GM18861 (cell line): ENCODE measurements around the gene TOP3A.
A peak's percentile ranks its signal among the peaks of the same experiment; 100 is the strongest.

Experiments
- ATAC-seq: cut with Tn5 transposase; IDR thresholded peaks from one replicate; pipeline ENCODE4 v1.9.1; 2021; ENCODE audit not compliant: unreplicated experiment

Gene TOP3A

DNA sequence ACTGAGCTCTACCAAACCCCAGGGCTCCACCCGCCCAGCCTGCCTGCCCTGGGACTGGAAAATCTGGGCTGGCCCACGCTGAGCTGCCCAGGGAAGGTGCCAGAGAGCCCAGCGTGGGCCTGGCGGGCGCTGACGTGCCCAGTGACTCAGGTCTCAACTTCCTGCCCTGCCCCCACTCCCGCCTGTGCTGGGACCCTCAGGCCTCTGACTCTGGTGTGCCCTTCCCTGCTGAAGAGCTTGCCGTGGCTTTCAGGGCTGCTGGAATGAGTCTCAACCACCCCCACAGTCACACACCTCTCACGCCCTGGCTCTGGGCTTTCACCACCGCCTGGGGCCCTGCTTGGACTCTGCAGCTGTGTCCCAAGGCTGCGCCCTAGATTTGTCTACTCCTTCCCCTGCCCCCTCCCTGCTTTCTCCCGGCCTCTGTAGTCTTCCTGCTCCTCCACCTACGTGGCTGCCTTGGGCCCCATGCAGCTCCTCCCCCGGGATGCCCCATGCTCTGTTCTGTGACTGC lies 79.0 kb downstream of the TOP3A start:
- ATAC-seq, result no peak

DNA sequence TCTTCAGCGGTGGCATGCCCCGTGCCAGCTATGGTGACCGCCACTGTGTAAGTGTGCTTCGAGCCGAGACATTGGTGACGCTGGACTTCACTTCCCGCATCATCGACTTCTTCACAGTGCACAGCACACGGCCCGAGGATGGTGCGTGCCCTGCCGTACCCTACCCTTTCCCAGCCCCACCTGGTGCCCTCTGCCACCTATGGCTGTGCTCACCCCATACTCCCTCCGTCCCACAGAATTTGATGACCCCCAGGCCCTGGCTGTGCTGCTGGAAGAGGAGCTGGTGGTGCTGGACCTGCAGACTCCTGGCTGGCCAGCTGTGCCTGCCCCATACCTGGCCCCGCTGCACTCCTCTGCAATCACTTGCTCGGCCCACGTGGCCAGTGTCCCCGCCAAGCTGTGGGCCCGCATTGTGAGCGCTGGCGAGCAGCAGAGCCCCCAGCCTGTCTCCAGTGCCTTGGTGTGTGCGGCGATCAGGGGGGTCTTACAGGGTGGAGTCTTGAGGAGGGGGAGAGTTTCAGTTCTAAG lies 79.9 kb downstream of the TOP3A start:
- ATAC-seq, result no peak

DNA sequence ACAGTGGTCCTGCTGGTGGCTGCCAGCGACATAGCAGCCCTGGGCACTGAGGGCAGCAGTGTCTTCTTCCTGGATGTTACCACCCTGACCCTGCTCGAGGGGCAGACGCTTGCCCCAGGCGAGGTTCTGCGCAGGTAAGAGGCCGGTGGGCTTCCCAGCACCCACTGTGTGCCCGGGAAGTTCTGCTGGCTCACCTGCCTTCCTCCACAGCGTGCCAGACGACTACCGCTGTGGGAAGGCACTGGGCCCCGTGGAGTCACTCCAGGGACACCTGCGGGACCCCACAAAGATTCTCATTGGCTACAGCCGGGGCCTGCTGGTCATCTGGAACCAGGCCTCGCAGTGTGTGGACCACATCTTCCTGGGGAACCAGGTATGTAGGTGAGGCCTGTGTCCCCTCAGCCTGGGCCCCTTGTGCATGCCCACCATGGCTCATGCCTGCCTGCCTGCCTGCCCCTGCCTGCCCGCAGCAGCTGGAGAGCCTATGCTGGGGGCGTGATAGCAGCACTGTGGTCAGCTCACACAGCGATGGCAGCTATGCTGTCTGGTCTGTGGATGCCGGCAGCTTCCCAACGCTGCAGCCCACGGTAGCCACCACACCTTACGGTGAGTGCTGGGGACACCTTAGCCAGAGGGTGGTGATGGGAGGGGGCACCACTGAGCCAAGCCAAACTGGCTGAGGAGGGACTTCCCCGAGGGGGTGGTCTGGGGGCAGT lies 80.8 kb downstream of the TOP3A start:
- ATAC-seq, result no peak

DNA sequence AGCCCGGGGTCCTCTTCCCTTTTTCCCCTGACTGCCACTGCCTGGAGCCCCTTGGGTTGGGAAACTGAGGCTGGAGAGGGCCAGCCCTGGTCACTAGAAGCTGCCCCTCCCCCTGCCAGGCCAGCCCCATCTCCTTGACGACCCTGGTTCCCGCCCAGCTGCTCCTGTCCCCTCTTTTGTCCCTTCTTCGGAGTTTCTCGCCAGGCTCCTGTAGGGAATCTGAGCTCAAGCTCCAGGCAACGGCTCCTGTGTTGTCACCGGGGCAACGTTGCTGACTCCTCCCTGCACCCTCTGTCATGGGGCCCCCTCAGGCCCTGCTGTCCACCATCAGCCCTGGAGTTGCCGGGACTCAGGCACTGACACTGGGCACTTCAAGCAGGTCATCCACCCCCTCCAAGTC lies 83.6 kb downstream of the TOP3A start:
- ATAC-seq, result no peak

DNA sequence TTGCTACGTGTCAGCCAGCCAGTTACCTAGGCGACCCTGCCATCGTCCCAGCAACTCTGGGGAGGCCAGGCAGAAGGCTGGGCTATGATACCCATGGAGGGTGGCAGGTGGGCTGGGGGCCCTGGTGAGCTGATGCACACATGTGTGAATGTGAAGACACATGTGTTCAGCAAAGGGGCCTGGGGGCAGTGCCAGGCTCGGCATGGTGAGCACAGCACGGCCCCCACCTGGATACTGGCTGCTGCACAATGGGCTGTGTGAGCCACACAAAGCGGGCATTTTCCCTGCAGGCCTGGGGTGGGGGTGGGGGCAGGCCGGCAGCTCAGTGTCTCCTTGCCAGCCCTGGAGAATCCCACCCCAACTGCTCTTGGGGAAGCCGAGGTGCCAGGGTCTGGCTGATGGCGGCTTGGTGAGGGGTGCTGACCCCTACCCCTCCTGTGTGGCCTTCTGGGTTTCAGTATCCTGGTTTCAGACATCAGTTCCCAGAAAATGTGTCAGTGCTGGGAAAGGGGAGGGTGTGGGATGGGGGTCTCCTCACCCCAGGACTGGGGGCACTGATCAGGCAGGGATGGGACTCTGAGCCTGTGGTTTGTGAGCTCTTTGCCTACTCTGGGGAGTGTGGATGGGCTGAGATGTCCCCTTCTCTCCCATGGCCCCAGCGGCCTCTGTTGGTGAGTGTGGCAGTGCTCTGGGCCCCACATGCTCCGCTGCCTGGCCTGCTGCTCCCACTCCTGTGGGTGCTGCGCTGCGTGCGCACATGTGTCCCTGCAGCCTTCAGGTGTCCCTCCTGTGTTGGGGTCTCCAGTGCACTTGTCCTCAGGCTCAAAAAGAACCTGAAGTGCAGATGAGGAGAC lies 84.3 kb downstream of the TOP3A start:
- no peak for ATAC-seq

DNA sequence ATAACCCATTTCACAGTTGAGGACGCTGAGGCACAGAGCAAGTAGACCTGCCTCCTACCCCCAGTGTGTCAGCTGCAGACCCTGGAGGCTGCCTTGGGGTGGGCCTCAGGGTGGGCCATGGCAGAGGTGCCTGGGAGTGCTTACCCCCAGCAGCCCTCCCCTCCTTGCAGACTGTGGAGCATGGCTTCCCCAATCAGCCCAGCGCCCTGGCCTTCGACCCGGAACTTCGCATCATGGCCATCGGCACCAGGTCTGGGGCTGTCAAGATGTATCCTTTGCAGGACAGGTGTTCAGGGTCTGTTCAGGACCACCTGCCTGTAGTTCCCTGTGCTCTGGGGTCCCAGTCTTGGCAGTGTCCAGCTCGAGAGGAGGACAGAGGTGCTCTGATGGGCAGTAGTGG lies 85.0 kb downstream of the TOP3A start:
- no peak for ATAC-seq

DNA sequence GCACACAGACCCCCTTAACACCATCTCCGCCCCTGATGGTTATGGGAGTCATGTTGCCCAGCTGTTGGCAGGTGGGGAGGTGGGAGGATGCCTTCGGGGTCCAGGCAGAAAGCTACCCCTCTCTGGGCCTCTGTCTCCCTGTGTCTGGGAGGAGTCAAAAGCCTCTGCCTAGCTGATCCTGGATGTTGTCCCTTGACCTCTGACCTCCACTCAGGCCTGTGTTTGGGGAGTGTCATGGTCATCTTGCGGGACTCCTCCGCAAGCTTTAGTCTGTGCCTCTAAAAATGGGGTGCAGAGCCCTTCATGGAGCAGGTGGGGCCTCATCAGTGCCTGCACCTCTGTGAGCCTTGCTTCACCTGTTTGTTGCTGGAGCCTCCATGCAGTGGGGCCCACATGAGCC lies 85.5 kb downstream of the TOP3A start:
- ATAC-seq, result no peak

DNA sequence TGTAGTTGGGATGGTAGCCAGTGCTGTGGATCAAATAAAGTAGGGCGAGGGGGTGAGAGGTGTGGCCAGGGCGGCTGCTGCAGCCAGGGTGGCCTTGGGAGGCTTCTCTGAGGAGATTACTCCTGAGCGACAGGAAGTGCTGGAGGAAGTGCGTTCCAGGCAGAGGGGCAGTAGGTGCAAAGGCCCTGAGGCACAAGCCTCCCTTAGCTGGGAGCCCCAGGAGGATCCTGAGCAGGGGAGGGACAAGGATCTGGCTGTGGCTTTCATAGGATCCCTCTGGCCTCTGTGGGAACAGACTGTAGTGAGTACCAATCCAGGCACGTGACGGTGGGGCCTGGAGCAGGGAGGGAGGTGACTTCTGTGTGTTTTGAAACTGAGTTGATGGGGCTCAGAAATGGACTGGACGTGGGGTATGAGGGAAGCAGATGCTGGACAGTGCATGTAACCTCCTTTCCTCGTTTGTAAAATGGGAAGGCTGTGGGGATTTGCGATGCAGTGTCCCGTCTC lies 86.6 kb downstream of the TOP3A start:
- ATAC-seq, result no peak

DNA sequence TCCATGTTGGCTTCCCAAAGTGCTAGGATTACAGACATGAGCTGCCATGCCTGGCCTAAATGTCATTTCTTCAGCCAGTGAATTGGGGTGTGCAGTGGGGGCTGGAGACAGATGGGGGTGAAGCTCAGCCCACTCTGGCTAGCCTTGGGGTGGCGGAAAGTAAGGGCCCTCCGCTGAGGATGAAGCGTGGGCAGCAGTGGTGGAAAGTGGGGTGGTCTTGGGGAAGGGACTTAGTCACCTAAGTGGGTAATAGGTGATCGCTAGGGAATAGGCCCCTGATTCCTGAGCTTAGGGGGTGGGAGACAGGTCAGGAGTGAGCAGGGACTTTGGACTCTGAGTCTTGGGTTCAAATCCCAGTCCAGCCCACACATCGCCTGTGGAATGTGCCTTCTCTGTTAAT lies 87.2 kb downstream of the TOP3A start:
- no peak for ATAC-seq

DNA sequence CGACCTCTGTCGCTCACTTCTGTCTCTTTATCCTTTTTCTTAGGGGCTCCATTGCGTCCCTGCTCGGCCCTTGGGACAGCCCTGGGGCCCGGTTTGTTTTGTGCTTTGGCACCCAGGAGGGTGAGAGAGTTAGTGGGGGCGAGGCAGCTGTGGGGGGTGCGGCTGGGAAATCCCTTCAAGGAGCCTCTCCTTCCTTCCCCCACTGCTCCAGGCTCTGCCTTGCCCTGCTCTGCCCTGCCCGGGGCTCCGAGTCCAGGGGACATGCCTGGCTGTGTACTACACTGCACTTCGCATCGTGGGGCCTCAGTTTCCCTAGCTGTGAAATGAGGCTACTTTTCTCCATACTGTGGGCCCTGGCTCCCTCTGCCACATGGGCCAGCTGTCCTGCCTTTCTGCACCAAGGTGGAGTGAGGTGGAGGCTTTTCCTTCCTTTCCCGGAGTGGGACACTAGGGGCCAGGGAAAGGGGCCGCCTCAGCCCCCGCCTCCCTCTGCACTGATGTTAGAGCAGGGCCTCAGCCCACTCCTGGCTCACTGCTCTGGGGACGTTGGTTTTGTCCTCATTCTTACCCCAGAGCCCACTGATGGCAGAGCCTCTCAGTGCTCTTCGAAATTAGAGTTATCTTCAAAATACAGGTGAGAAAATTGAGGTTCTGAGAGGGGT lies 88.4 kb downstream of the TOP3A start:
- ATAC-seq, result no peak

DNA sequence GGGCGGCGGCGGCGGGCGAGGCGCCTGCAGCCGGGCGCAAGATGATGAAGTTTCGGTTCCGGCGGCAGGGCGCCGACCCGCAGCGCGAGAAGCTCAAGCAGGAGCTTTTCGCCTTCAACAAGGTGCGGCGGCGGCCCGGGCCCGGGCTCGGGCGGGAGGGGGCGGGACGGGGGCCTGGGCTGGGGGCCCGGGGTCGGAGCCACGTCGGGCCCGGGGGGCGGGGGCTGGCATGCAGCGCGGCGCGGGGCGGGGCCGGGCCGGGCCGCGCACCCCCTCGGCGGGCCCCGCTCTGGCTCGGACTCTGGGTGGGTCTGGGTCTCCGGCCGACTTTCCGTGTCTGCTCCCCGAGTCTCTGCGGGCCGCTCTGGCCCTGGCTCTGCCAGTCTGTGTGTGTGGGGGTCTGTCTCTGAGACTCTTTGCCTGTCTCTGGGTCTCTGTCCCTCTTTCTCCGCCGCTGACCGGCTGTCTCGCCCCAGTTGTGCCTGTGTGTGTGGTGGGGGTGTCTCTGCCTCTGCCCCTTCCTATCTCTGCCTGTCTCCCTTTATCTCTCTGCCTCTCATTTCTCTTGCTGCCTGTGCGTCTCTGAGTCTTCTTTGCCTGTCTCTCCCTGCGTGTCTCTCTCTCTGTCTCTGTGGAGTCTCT lies 89.0 kb downstream of the TOP3A start:
- ATAC-seq, result peak; percentile 5

DNA sequence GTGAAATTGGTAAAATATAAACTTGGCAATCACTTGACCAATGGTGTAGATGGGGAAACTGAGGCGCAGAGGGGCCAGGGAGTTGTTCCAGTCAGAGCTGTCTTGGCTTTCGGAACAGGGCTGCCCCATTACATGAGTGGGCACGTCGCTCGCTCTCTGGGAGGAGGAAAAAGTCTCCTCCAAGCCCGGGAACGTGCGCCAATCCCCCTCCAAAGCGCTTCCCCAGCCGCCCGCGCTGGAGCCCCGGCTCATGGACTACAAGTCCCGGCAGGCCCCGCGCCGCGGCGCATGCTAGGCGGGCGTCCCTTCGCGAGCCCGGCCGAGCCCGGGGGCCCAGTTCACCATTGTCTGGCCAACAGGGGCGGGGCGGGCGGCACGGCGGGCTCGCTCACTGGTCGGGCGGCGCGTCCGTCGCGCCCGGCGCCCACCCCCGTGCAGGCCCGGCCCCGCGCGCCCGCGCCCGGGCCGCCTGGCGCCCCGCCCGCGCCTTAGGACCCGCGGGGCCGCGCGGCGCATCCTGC lies 89.6 kb downstream of the TOP3A start, which contains the start of gene LLGL1:
LLGL1 (plus strand) TSS at position 515 of the 521 bp plus-strand sequence. CDS start 48 bp downstream, outside the sequence.
- peak; percentile 79 for ATAC-seq

DNA sequence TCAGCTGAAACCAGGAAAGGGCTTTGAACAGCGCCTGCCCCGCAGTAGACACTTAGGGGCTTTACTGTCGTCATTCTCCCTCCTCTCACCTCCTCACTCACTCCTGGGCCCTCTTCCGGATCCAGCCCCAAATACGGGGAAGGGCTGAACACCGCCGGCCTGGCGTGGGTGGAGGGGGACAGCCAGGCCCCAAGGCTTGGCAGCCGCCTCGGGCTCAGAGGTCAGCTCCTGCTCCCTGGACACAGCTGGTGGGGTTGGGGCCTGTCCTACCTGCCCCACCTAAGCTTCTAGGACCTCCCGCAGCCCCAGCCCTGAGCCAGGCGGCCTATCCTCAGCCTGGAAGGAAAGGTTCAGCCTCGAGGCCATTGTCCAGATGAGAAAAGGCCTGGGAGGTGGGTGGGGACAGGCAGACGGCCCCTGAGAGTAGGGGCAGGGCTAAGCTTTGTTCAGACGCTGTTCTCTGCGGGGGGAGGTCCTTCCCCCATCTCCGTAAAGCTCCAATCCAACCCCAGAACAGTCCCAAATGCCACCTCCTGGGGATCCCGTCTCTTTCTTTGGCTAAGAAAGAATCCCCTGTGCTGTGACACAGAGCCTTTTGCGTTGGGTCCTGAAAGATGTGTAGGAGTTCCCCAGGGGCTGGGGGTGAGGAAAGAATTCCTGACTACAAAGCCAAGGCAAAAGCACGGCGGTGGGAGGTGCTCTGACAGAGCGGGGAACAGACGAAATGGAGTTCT lies 90.2 kb downstream of the TOP3A start:
- ATAC-seq, result no peak

DNA sequence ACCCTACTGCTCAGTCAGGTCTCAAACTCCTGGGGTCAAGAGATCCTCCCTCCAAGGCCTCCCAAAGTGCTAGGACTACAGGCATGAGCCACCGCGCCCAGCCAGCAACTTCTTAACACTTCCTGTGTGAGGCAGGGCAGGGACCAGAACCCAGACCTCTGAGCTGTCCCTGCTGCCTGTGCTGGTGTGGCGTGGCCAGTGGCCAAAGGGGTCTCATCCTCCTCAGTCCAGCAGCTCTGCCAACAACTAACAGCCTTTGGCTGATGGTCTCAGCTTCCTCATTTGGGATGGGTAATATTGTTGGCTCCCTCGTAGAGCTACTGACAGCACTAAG lies 90.8 kb downstream of the TOP3A start:
- no peak for ATAC-seq
